Astrocyte of the cerebellum (primary cell): ENCODE results near the gene GPR160.

Source experiments
- DNase-seq: peaks from one replicate; pipeline ENCODE4 v3.0.0-alpha.2; 2011; ENCODE audit warnings: low read depth
- H3K4me3 ChIP-seq: 2 replicates; pipeline ENCODE4 v1.5.1; 2011; ENCODE audit warnings: mild to moderate bottlenecking, low read depth, low read length, moderate library complexity
- CTCF ChIP-seq: IDR thresholded peaks from 2 replicates; pipeline ENCODE4 v1.5.1; 2012; ENCODE audit warnings: low read length, low read depth, moderate library complexity, mild to moderate bottlenecking; ENCODE audit errors: missing control alignments
- in situ Hi-C: cut with HindIII; loops from 2 replicates; pipeline ENCODE4 v1.10.0; 2017; ENCODE audit warnings: low sequenced_read_pairs

The GPR160 gene

GRCh38 chr3:170076715-170077238 lies 39.0 kb downstream of the GPR160 start:
- in situ Hi-C loops: no loop called here
- no peak overlapping the region for H3K4me3 ChIP-seq
- TF ChIP-seq CTCF: no peak
- DNase-seq: peak; percentile 45

- no peak for TF ChIP-seq CTCF
- in situ Hi-C loops: no loop called here
- no peak overlapping the region for H3K4me3 ChIP-seq
- no peak for DNase-seq
These were observed 39.6 kb downstream of the GPR160 start for GRCh38 chr3:170077361-170077760.

- TF ChIP-seq CTCF: no peak
- in situ Hi-C loops: no loop called here
- no peak overlapping the region for H3K4me3 ChIP-seq
- no peak for DNase-seq
These were observed 41.0 kb downstream of the GPR160 start for GRCh38 chr3:170078620-170079281.

GRCh38 chr3:170079536-170080165 lies 41.9 kb downstream of the GPR160 start:
- in situ Hi-C loops: no loop called here
- no peak for DNase-seq
- no peak for TF ChIP-seq CTCF
- no peak overlapping the region for H3K4me3 ChIP-seq

GRCh38 chr3:170080605-170081004 lies 42.8 kb downstream of the GPR160 start:
- in situ Hi-C loops: no loop called here
- no peak overlapping the region for H3K4me3 ChIP-seq
- TF ChIP-seq CTCF: no peak
- no peak for DNase-seq

- peak; percentile 81 for DNase-seq
- in situ Hi-C loops: no loop called here
- TF ChIP-seq CTCF: no peak
- H3K4me3 ChIP-seq: no peak overlapping the region
These were observed 43.4 kb downstream of the GPR160 start for GRCh38 chr3:170081079-170081741.
